H1 (cell line): ENCODE results near the gene BTAF1. TPM values are rescaled to one million over a fixed set of nuclear protein-coding genes. Genes with fewer than 3 reads are reported as not detected.

Source experiments
- CTCF ChIA-PET: fragments of 300-600 bp; sonication (Branson Sonifier 250); formaldehyde crosslinking; loops from one replicate; lab custom pipeline; 2021; ENCODE audit not compliant: partially characterized antibody; lab: Charles Lee
- POLR2A ChIA-PET: fragments of 300-600 bp; sonication (Branson Sonifier 250); formaldehyde crosslinking; loops from one replicate; lab custom pipeline; 2021; ENCODE audit warnings: inconsistent platforms; ENCODE audit not compliant: partially characterized antibody; lab: Charles Lee
- DNase-seq, 2 experiments: peaks; one replicate each; pipeline versions ENCODE4 v3.0.0 to v3.0.0-alpha.2; 2010 to 2022; ENCODE audit warnings: low spot score in 2 of 2, low read depth in 1 of 2, mixed read lengths in 1 of 2
- FAIRE-seq: peaks from 2 replicates; lab custom pipeline; 2011; peaks lifted over from hg19 to GRCh38; lab: Jason Lieb, UNC
- H2AFZ ChIP-seq: 2 replicates; pipeline ENCODE4 v1.8.1; 2012; ENCODE audit warnings: low read length, inconsistent platforms
- H2AK5ac ChIP-seq: 2 replicates; pipeline ENCODE4 v1.6.1; 2013; ENCODE audit warnings: low read depth, low read length
- H2BK120ac ChIP-seq: replicated peaks from 2 replicates; pipeline ENCODE3; 2013; ENCODE audit warnings: low read depth, low read length, inconsistent platforms
- H2BK12ac ChIP-seq: 2 replicates; pipeline ENCODE4 v1.6.1; 2013; ENCODE audit warnings: low read depth, low read length
- H2BK15ac ChIP-seq: 2 replicates; pipeline ENCODE4 v1.6.1; 2013; ENCODE audit warnings: low read length
- H2BK20ac ChIP-seq: 2 replicates; pipeline ENCODE4 v1.6.1; 2013; ENCODE audit warnings: low read length
- H2BK5ac ChIP-seq: 2 replicates; pipeline ENCODE4 v1.6.1; 2013; ENCODE audit warnings: low read depth, low read length
- H3K14ac ChIP-seq: 2 replicates; pipeline ENCODE4 v1.6.1; 2013; ENCODE audit warnings: inconsistent platforms; ENCODE audit not compliant: insufficient read length
- H3K18ac ChIP-seq: 2 replicates; pipeline ENCODE4 v1.6.1; 2013; ENCODE audit warnings: low read length; ENCODE audit errors: extremely low read depth
- H3K23ac ChIP-seq: 2 replicates; pipeline ENCODE4 v1.6.1; 2013; ENCODE audit warnings: inconsistent platforms; ENCODE audit not compliant: insufficient read length
- H3K23me2 ChIP-seq: 2 replicates; pipeline ENCODE4 v1.6.1; 2013; ENCODE audit warnings: low read depth, low read length
- H3K27ac ChIP-seq: 2 replicates; pipeline ENCODE4 v1.6.1; 2011; ENCODE audit warnings: low read depth, low read length, inconsistent platforms
- H3K27me3 ChIP-seq, 4 experiments: replicated peaks in 1 of 4; 1 replicate in 1 of 4; 2 replicates in 3 of 4; pipeline versions ENCODE4 v1.6.1 to v1.8.1; 2011 to 2013; ENCODE audit warnings: low read length in 3 of 4, mild to moderate bottlenecking in 3 of 4, inconsistent platforms in 2 of 4, mixed read lengths in 2 of 4, moderate library complexity in 1 of 4; ENCODE audit not compliant: control insufficient read depth in 3 of 4, insufficient read depth in 3 of 4; ENCODE audit errors: extremely low read depth in 1 of 4
- H3K36me3 ChIP-seq, 4 experiments: 2 replicates each; pipeline versions ENCODE4 v1.6.1 to v1.8.1; 2011 to 2013; ENCODE audit warnings: mild to moderate bottlenecking in 4 of 4, low read length in 3 of 4, moderate library complexity in 2 of 4, control low read depth in 1 of 4, inconsistent platforms in 1 of 4; ENCODE audit not compliant: insufficient read depth in 4 of 4, control insufficient read depth in 2 of 4
- H3K4ac ChIP-seq: replicated peaks from 2 replicates; pipeline ENCODE3; 2013; ENCODE audit warnings: low read length, low read depth, mixed read lengths, inconsistent platforms; ENCODE audit not compliant: insufficient read length
- H3K4me1 ChIP-seq, 4 experiments: replicated peaks in 1 of 4; 1 replicate in 1 of 4; 2 replicates in 3 of 4; pipeline versions ENCODE4 v1.6.1 to v1.8.1; 2011 to 2013; ENCODE audit warnings: low read length in 3 of 4, inconsistent platforms in 2 of 4, mixed read lengths in 1 of 4; ENCODE audit not compliant: insufficient read depth in 4 of 4, control insufficient read depth in 3 of 4
- H3K4me2 ChIP-seq, 2 experiments: 2 replicates each; pipeline versions ENCODE4 v1.6.1 to v1.8.1; 2011 to 2013; ENCODE audit warnings: low read depth in 2 of 2, low read length in 2 of 2, control low read depth in 1 of 2, inconsistent platforms in 1 of 2, mild to moderate bottlenecking in 1 of 2; ENCODE audit not compliant: insufficient read depth in 1 of 2
- H3K4me3 ChIP-seq, 4 experiments: fragments of 200-600, 300-600 bp in 1 of 4; sonication (generic), shearing (Covaris generic), sonication (Bioruptor Twin) in 1 of 4; 2 replicates each; pipeline versions ENCODE4 v1.5.1 to v1.8.1; 2011 to 2016; ENCODE audit warnings: low read length in 4 of 4, low read depth in 3 of 4, control low read depth in 2 of 4, inconsistent platforms in 2 of 4, mild to moderate bottlenecking in 2 of 4, mixed read lengths in 1 of 4, moderate library complexity in 1 of 4; ENCODE audit not compliant: insufficient read depth in 2 of 4; ENCODE audit errors: extremely low read depth in 1 of 4
- H3K56ac ChIP-seq: replicated peaks from 2 replicates; pipeline ENCODE3; 2013; ENCODE audit warnings: low read depth, mild to moderate bottlenecking, mixed read lengths, low read length, inconsistent platforms; ENCODE audit not compliant: insufficient read length
- H3K79me1 ChIP-seq: 2 replicates; pipeline ENCODE4 v1.6.1; 2013; ENCODE audit warnings: low read depth, low read length, control low read depth
- H3K79me2 ChIP-seq, 2 experiments: 2 replicates each; pipeline versions ENCODE4 v1.6.1 to v1.8.1; 2012 to 2013; ENCODE audit warnings: low read length in 2 of 2, mild to moderate bottlenecking in 2 of 2, inconsistent platforms in 1 of 2; ENCODE audit not compliant: insufficient read depth in 2 of 2, control insufficient read depth in 1 of 2
- H3K9ac ChIP-seq, 4 experiments: replicated peaks in 1 of 4; 1 replicate in 1 of 4; 2 replicates in 3 of 4; pipeline versions ENCODE4 v1.6.1 to v1.8.1; 2011 to 2013; ENCODE audit warnings: low read depth in 3 of 4, low read length in 3 of 4, control low read depth in 2 of 4, mild to moderate bottlenecking in 2 of 4, moderate library complexity in 2 of 4, inconsistent platforms in 1 of 4; ENCODE audit errors: extremely low read depth in 1 of 4
- H3K9me3 ChIP-seq, 2 experiments: 2 replicates each; pipeline versions ENCODE4 v1.6.1 to v1.8.1; 2012 to 2013; ENCODE audit warnings: mild to moderate bottlenecking in 2 of 2, moderate library complexity in 2 of 2, control low read depth in 1 of 2, inconsistent platforms in 1 of 2, low read depth in 1 of 2, low read length in 1 of 2, mixed read lengths in 1 of 2; ENCODE audit not compliant: insufficient read depth in 2 of 2
- H4K20me1 ChIP-seq, 2 experiments: replicated peaks in 1 of 2; 2 replicates each; pipeline versions ENCODE3 to v1.8.1; 2011 to 2013; ENCODE audit warnings: inconsistent platforms in 2 of 2, low read length in 2 of 2, mild to moderate bottlenecking in 1 of 2; ENCODE audit not compliant: insufficient read depth in 2 of 2, control insufficient read depth in 1 of 2
- H4K5ac ChIP-seq: 2 replicates; pipeline ENCODE4 v1.6.1; 2013; ENCODE audit warnings: low read length, low read depth, mixed read lengths, inconsistent platforms; ENCODE audit not compliant: insufficient read length
- H4K8ac ChIP-seq: 2 replicates; pipeline ENCODE4 v1.8.0; 2013; ENCODE audit warnings: mild to moderate bottlenecking, moderate library complexity, low read length, inconsistent platforms; ENCODE audit not compliant: insufficient read depth; ENCODE audit errors: extremely low read depth
- H4K91ac ChIP-seq: replicated peaks from 2 replicates; pipeline ENCODE3; 2013; ENCODE audit warnings: low read length, mixed read lengths, inconsistent platforms; ENCODE audit not compliant: insufficient read length
- CTBP2 ChIP-seq: IDR thresholded peaks from 2 replicates; pipeline ENCODE4 v1.7.0; 2011; ENCODE audit warnings: borderline replicate concordance, mild to moderate bottlenecking, moderate library complexity, mixed read lengths, low read length; ENCODE audit not compliant: insufficient read depth, insufficient read length
- JUND ChIP-seq: IDR thresholded peaks from 2 replicates; pipeline ENCODE4 v1.6.1; 2011; ENCODE audit warnings: mild to moderate bottlenecking, improper control_type of control experiment, low read length
- PHF8 ChIP-seq: fragments of 200-600 bp; sonication (generic); conservative IDR thresholded peaks from 2 replicates; pipeline ENCODE4 v1.7.1; 2012; ENCODE audit warnings: low read depth, mild to moderate bottlenecking, inconsistent platforms, low read length, moderate library complexity
- POLR2A ChIP-seq, 2 experiments: IDR thresholded peaks; 1 replicate in 1 of 2; 2 replicates in 1 of 2; pipeline ENCODE4 v1.6.1; 2011; ENCODE audit warnings: low read depth in 2 of 2, low read length in 2 of 2, mild to moderate bottlenecking in 2 of 2; ENCODE audit errors: control extremely low read depth in 1 of 2
- SAP30 ChIP-seq: fragments of 300-600 bp; sonication (generic); IDR thresholded peaks from 2 replicates; pipeline ENCODE4 v1.7.1; 2012; ENCODE audit warnings: low read length, moderate library complexity, mild to moderate bottlenecking, inconsistent platforms; ENCODE audit not compliant: insufficient read depth, insufficient replicate concordance
- SIN3A ChIP-seq, 2 experiments: IDR thresholded peaks in 1 of 2; conservative IDR thresholded peaks in 1 of 2; 2 replicates each; pipeline ENCODE4 v1.6.1; 2011 to 2012; ENCODE audit warnings: low read length in 2 of 2, improper control_type of control experiment in 1 of 2, low read depth in 1 of 2, mild to moderate bottlenecking in 1 of 2
- SP4 ChIP-seq: IDR thresholded peaks from 2 replicates; pipeline ENCODE4 v1.6.1; 2012; ENCODE audit warnings: low read length, inconsistent platforms
- TAF7 ChIP-seq: optimal IDR thresholded peaks from 2 replicates; pipeline ENCODE3; 2011; ENCODE audit warnings: low read depth, mild to moderate bottlenecking, inconsistent platforms, low read length, moderate library complexity, borderline replicate concordance
- WGBS, 2 experiments: shearing (Covaris generic) in 1 of 2; methylation state at CpG; one replicate each; pipeline versions ENCODE4 v1.1.6 to v1.1.7; 2013 to 2015; ENCODE audit warnings: low lambda C conversion rate in 2 of 2, mixed read lengths in 2 of 2, inconsistent platforms in 1 of 2, low coverage in 1 of 2, missing lambda C conversion rate in 1 of 2; ENCODE audit not compliant: insufficient replicate concordance in 2 of 2, insufficient coverage in 1 of 2, insufficient read length in 1 of 2; ENCODE audit errors: extremely low coverage in 1 of 2, missing lambda C conversion rate in 1 of 2; 5-methylcytosine and 5-hydroxymethylcytosine counted together
- polyA plus RNA-seq, 7 experiments: library from polyadenylated mRNA; depleted of rRNA in 3 of 7; stranded (reverse) in 5 of 7; unstranded in 2 of 7; fragments of >200 nt in 5 of 7; fragments of 200-250 nt in 2 of 7; gene quantifications; 1 replicate in 5 of 7; 2 replicates in 1 of 7; 4 replicates in 1 of 7; pipeline versions ENCODE4 v1.2.1 to v1.2.3, GENCODE V29; 2011 to 2013; ENCODE audit warnings: missing spikeins in 2 of 7, mixed read lengths in 2 of 7
- total RNA-seq: library from RNA; stranded (reverse); fragmentation: NEBNext Ultra II Directional; extraction: Animal tissue kit (Norgen Biotek cat#: 25700); gene quantifications from 2 replicates; pipeline ENCODE4 v1.2.1, GENCODE V29; 2021

The BTAF1 gene
- total and polyA plus RNA-seq, 2 of the 8 experiments (the other 6 are each of a cell fraction or from before 2014, with no cell fraction given) = 24.5 to 39.1 TPM

- Histone ChIP-seq H3K79me2 (peaks cover 4 to 9% of the 10 kb centered on the region in 2 experiments), H2BK5ac (no peak overlapping the region), H3K79me1 (peaks cover under 1% of the 10 kb centered on the region; the same call in 1 of the 2 replicates), H2BK20ac (no peak overlapping the region), H3K9me3 (no peaks in the 10 kb centered on the region), H3K27ac (no peak overlapping the region), H3K4ac (no peak overlapping the region), H4K8ac (no peak overlapping the region), H3K23me2 (no peaks in the 10 kb centered on the region; the same call in 1 of the 2 replicates), H2AFZ (no peak overlapping the region), H3K18ac (no peak overlapping the region), H2BK120ac (no peak overlapping the region), H3K36me3 (peaks cover 2 to 23% (median 9%) of the 10 kb centered on the region in 4 experiments; a peak in 5 of 8 replicates), H3K14ac (no peak overlapping the region), H4K20me1 (no peaks in the 10 kb centered on the region), H4K5ac (no peak overlapping the region), H4K91ac (no peak overlapping the region), H3K56ac (no peak overlapping the region), H3K4me1 (peaks cover 0 to 6% (median 4%) of the 10 kb centered on the region in 4 experiments; a peak in 3 of 7 replicates), H3K27me3 (no peaks in the 10 kb centered on the region), H2BK12ac (no peak overlapping the region), H3K23ac (no peak overlapping the region), H2BK15ac (no peak overlapping the region), H3K9ac (no peak overlapping the region), H3K4me2 (no peak overlapping the region), H2AK5ac (no peak overlapping the region), H3K4me3 (no peak overlapping the region)
- ChIA-PET POLR2A (interaction anchor here (1.2 kb wide), 1 partner anchor 9 kb away, joined by 3 read pairs; no protein-coding TSS in a partner anchor), CTCF (interaction anchor here (0.6 to 1.2 kb wide), 4 partner anchors 11 to 696 kb away, joined by 3 to 4 read pairs (median 4); no protein-coding TSS in a partner anchor)
- FAIRE-seq (no peak), DNase-seq (no peak)
- TF ChIP-seq JUND = 0 out of 2 replicates have a peak, but pooled peaks have one; percentile 26
- TF ChIP-seq POLR2A (IDR thresholded peaks at IDR 0.05; ENCODE audit: control extremely low read depth in 1 of 2, low read depth in 2 of 2, low read length in 2 of 2) = no peak
- no peak for TF ChIP-seq SP4
- no peak for TF ChIP-seq PHF8
- no peak for TF ChIP-seq SAP30
- no peak for TF ChIP-seq SIN3A (conservative IDR thresholded peaks at IDR 0.05 in 1 of 2, IDR thresholded peaks at IDR 0.05 in 1 of 2; ENCODE audit: low read depth in 1 of 2, low read length in 2 of 2)
- no peak for TF ChIP-seq CTBP2
- TF ChIP-seq TAF7 = no peak
- 86% methylated on average over 2 of the region's 2 CpGs; no CpG with 5 or more reads in 1 of the 2 experiments for WGBS, 2 experiments
Measured at GRCh38 chr10:91901784-91902677, 21.5 kb upstream of the BTAF1 start.
